Mucosa of rectum (tissue), 2 donors: ENCODE measurements around the gene SUPT6H.

Experiments used
- H3K27ac ChIP-seq, 2 donors: one replicate each; pipeline ENCODE4 v1.7.0; 2013; ENCODE audit warnings: inconsistent platforms in 2 of 2, low read depth in 2 of 2, low read length in 2 of 2
- H3K27me3 ChIP-seq, 2 donors: one replicate each; pipeline ENCODE4 v1.7.0; 2013; ENCODE audit warnings: low read length in 2 of 2; ENCODE audit not compliant: control insufficient read depth in 2 of 2, insufficient read depth in 2 of 2
- H3K36me3 ChIP-seq, 2 donors: one replicate each; pipeline ENCODE4 v1.7.0; 2013; ENCODE audit warnings: low read length in 2 of 2; ENCODE audit not compliant: control insufficient read depth in 2 of 2, insufficient read depth in 2 of 2
- H3K4me1 ChIP-seq, 2 donors: one replicate each; pipeline ENCODE4 v1.7.0; 2013; ENCODE audit warnings: low read length in 2 of 2, mild to moderate bottlenecking in 1 of 2; ENCODE audit not compliant: control insufficient read depth in 2 of 2, insufficient read depth in 2 of 2
- H3K4me3 ChIP-seq, 2 donors: one replicate each; pipeline ENCODE4 v1.7.0; 2013; ENCODE audit warnings: low read length in 2 of 2
- H3K9ac ChIP-seq, 2 donors: one replicate each; pipeline ENCODE4 v1.7.0; 2013; ENCODE audit warnings: low read length in 2 of 2, low read depth in 1 of 2, mild to moderate bottlenecking in 1 of 2
- H3K9me3 ChIP-seq, 2 donors: one replicate each; pipeline ENCODE4 v1.7.0; 2013; ENCODE audit warnings: low read length in 2 of 2; ENCODE audit not compliant: control insufficient read depth in 2 of 2
- donor health status: healthy.
- donor health status: Normal muscosa, but diverticular disease.

Gene SUPT6H

GRCh38 chr17:28667870-28668269 is 5.9 kb downstream of the SUPT6H start:
- no peaks in the 10 kb centered on the region for H3K27me3 ChIP-seq
- no peak overlapping the region for H3K4me3 ChIP-seq
- no peak overlapping the region for H3K9ac ChIP-seq
- H3K27ac ChIP-seq, result no peak overlapping the region
- peaks cover 7% of the 10 kb centered on the region in 2 donors for H3K4me1 ChIP-seq
- no peaks in the 10 kb centered on the region for H3K9me3 ChIP-seq
- peaks cover 23 to 34% of the 10 kb centered on the region in 2 donors for H3K36me3 ChIP-seq

DNA sequence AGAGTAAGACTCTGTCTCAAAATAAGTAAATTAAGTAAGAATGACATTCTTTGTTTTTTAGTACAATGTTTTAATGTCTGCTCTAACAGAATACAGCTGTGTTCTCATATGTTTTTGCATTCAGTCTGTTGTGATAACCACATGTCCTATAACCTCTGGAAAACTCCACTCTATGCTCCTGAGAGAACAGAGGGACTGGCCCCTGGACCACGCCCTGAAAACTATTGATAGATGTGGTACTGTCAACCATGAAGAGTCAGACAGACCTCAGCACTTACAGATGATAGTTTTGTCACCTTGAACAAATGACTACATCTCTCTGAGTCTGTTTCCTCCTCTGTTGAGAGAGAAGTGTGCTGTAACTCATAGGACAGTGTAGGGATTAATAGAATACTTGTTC is 7.9 kb downstream of the SUPT6H start:
- Histone ChIP-seq H3K4me3 (no peak overlapping the region), H3K9ac (no peak overlapping the region), H3K27me3 (no peaks in the 10 kb centered on the region), H3K27ac (no peak overlapping the region), H3K36me3 (peaks cover 43 to 54% of the 10 kb centered on the region in 2 donors), H3K4me1 (no peaks in the 10 kb centered on the region), H3K9me3 (no peaks in the 10 kb centered on the region)

DNA sequence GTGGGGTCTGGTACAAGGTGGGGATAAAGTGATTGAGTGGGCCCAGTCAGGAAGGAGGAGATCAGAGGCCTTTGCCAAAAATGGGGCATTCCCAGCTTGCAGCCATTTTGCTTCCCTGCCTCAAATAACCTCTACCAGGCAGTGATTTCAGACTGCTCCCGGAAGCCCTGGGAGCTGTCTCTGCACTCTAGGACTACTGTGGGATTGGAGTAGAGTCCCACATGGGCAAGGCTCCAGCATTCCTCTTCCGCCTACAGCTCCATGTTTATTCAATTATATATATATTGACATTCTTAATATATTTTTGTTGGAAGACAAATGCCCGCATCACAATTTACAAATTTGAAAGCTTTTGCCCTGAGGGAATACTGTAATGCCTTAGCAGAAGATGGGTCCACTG is 13.5 kb downstream of the SUPT6H start:
- H3K4me3 ChIP-seq, result no peak overlapping the region
- peaks cover 74 to 85% of the 10 kb centered on the region in 2 donors for H3K36me3 ChIP-seq
- H3K27ac ChIP-seq, result no peak overlapping the region
- H3K9me3 ChIP-seq, result no peaks in the 10 kb centered on the region
- no peaks in the 10 kb centered on the region for H3K27me3 ChIP-seq
- H3K4me1 ChIP-seq, result no peaks in the 10 kb centered on the region
- no peak overlapping the region for H3K9ac ChIP-seq

DNA sequence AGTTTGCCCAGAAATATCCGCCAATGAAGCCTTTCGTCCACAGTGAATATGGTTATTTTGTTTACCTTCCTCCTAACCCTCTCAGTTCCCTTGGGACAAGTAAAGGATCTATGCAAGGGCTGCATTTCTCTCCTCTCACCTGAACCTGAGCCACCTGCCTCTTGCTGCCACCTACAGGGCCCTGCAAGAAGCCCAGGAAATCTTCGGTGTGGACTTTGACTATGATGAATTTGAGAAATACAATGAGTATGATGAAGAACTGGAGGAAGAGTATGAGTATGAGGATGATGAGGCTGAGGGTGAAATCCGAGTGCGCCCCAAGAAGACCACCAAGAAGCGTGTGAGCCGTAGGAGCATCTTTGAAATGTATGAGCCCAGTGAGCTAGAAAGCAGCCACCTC is 14.0 kb downstream of the SUPT6H start:
- Histone ChIP-seq H3K27me3 (no peaks in the 10 kb centered on the region), H3K9ac (no peak overlapping the region), H3K9me3 (no peaks in the 10 kb centered on the region), H3K4me3 (no peak overlapping the region), H3K4me1 (no peaks in the 10 kb centered on the region), H3K36me3 (peaks cover 74 to 86% of the 10 kb centered on the region in 2 donors), H3K27ac (no peak overlapping the region)

DNA sequence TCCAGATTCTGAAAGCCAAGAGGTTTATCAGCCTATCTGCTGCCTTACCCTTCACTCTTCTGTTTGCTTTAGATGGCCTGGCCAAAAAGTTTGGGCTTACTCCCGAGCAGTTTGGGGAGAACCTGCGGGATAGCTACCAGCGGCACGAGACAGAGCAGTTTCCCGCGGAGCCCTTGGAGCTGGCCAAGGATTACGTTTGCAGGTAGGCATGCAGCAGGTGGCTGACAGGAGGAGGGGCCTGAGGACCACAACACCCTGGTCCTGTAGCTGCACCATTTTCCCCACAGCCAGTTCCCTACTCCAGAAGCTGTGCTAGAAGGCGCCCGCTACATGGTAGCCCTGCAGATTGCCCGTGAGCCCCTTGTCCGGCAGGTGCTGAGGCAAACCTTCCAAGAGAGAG is 20.6 kb downstream of the SUPT6H start:
- H3K36me3 ChIP-seq, result peaks cover 77 to 87% of the 10 kb centered on the region in 2 donors
- no peaks in the 10 kb centered on the region for H3K9me3 ChIP-seq
- no peak overlapping the region for H3K9ac ChIP-seq
- H3K27me3 ChIP-seq, result no peaks in the 10 kb centered on the region
- no peaks in the 10 kb centered on the region for H3K4me1 ChIP-seq
- H3K4me3 ChIP-seq, result no peak overlapping the region
- no peak overlapping the region for H3K27ac ChIP-seq

GRCh38 chr17:28684963-28685362 is 23.0 kb downstream of the SUPT6H start:
- H3K4me1 ChIP-seq, result no peaks in the 10 kb centered on the region
- H3K9me3 ChIP-seq, result no peaks in the 10 kb centered on the region
- H3K27me3 ChIP-seq, result no peaks in the 10 kb centered on the region
- no peak overlapping the region for H3K9ac ChIP-seq
- H3K27ac ChIP-seq, result no peak overlapping the region
- peaks cover 86 to 93% of the 10 kb centered on the region in 2 donors for H3K36me3 ChIP-seq
- H3K4me3 ChIP-seq, result no peak overlapping the region

DNA sequence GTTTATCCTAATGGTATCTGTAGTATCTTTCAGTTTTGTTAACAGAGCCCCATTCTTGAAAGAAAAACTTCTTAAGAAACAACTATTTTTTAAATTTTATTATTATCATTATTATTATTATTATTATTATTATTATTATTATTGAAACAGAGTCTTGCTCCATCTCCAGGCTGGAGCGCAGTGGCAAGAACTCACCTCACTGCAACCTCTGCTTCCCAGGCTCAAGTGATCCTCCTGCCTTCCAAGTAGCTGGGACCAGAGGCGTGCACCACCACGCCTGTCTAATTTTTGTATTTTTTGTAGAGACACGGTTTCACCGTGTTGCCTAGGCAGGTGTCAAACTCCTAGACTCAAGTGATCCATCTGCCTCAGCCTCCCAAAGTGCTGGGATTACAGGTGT is 23.4 kb downstream of the SUPT6H start:
- Histone ChIP-seq H3K36me3 (peaks cover 90 to 94% of the 10 kb centered on the region in 2 donors), H3K4me1 (no peaks in the 10 kb centered on the region), H3K27ac (no peak overlapping the region), H3K9me3 (no peaks in the 10 kb centered on the region), H3K27me3 (no peaks in the 10 kb centered on the region), H3K9ac (no peak overlapping the region), H3K4me3 (no peak overlapping the region)

GRCh38 chr17:28686296-28686695 is 24.3 kb downstream of the SUPT6H start:
- H3K4me3 ChIP-seq, result no peak overlapping the region
- H3K9ac ChIP-seq, result no peak overlapping the region
- H3K27ac ChIP-seq, result no peak overlapping the region
- no peaks in the 10 kb centered on the region for H3K27me3 ChIP-seq
- H3K36me3 ChIP-seq, result peaks cover 93 to 94% of the 10 kb centered on the region in 2 donors
- no peaks in the 10 kb centered on the region for H3K9me3 ChIP-seq
- no peaks in the 10 kb centered on the region for H3K4me1 ChIP-seq

DNA sequence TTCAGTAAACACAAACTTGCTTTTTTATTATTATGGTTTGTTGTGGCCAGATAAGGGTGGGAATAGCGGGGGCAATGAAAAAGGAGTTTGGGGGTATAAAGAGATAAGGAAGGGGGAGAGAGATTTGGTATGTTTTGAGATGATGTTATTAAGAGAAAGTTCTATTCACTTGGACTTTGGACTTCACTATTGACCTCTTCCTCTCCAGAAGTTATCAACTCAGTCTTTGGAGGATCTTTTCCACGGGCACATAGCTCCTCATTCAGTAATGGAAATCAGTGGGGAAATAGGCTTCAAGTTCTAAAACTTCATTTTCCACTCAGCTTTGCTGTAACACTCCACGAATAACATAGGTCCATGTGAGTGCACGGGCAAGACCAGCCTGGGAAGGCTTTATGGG is 26.5 kb downstream of the SUPT6H start:
- no peaks in the 10 kb centered on the region for H3K27me3 ChIP-seq
- H3K4me1 ChIP-seq, result no peaks in the 10 kb centered on the region
- no peak overlapping the region for H3K4me3 ChIP-seq
- no peaks in the 10 kb centered on the region for H3K9me3 ChIP-seq
- peaks cover 77 to 78% of the 10 kb centered on the region in 2 donors for H3K36me3 ChIP-seq
- H3K9ac ChIP-seq, result no peak overlapping the region
- no peak overlapping the region for H3K27ac ChIP-seq

DNA sequence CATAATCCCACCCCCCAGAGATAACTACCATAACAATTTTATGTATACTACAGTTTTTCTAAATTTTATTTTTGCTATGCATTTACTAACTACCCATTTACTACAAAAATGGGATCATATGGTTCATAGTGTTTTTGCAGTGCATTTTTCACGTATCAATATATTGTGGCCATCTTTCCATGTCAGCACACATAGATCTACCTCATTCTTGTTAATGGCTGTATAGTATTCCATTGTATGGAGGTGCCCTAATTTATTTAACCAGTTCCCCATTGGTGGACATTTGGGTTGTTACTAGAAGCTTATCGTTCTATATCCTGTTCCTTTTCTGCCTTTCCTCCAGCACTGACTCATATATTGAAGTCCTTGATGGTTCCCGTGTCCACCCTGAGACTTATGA is 27.0 kb downstream of the SUPT6H start:
- no peaks in the 10 kb centered on the region for H3K4me1 ChIP-seq
- H3K36me3 ChIP-seq, result peaks cover 80% of the 10 kb centered on the region in 2 donors
- no peak overlapping the region for H3K27ac ChIP-seq

DNA sequence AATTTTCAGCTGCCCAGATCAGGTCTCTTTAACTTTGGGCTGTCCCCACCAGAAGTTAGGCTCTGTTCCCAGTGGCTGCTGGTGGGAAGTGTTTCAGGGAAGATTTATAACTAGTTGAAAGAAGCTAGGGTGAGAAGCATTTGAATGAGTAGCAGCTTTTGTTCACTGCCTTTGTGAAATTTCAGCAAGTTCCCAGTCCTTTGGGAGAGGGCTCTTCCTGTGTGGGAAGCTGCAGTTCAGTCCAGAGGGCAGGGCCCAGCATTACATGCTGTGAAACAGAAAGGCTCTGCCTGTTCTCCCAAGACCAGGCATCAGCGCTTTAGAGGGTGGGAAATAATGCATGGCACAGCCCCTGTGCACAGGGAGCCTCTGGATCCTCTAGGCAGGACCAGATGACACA is 31.9 kb downstream of the SUPT6H start:
- Histone ChIP-seq H3K9me3 (no peaks in the 10 kb centered on the region), H3K27me3 (no peaks in the 10 kb centered on the region), H3K9ac (no peak overlapping the region), H3K4me1 (peaks cover 14 to 15% of the 10 kb centered on the region in 2 donors), H3K4me3 (no peak overlapping the region), H3K27ac (no peak overlapping the region), H3K36me3 (peaks cover 76 to 77% of the 10 kb centered on the region in 2 donors)

More for the DNA sequence above, 27.0 kb downstream of the SUPT6H start:
- Histone ChIP-seq H3K9ac (no peak overlapping the region), H3K4me3 (no peak overlapping the region), H3K27me3 (no peaks in the 10 kb centered on the region), H3K9me3 (no peaks in the 10 kb centered on the region)
